Right lobe of liver (tissue), 6 donors: Measurements from ENCODE around the gene TBC1D25. TPM values are rescaled to one million over a fixed set of nuclear protein-coding genes. Genes with fewer than 3 reads are reported as not detected.
"Not testable (repeated sequence)": the region's sequence is repeated elsewhere in the genome, so short reads cannot be mapped to it uniquely, and the experiment has no call there.

ENCODE experiments used
- ATAC-seq, 4 donors: fragments of 200-7000 bp; cut with Tn5 transposase; one replicate each; pipeline ENCODE4 v1.9.1; 2020; ENCODE audit warnings: mild to moderate bottlenecking in 4 of 4, moderate library complexity in 4 of 4
- DNase-seq, 3 donors: peaks; one replicate each; pipeline ENCODE4 v3.0.0-alpha.2; 2020
- H3K27ac ChIP-seq, 3 donors: fragments of 200-600 bp; one replicate each; pipeline ENCODE4 v1.8.0; 2022
- H3K27me3 ChIP-seq, 2 donors: fragments of 200-600 bp; one replicate each; pipeline ENCODE4 v1.8.0; 2022
- H3K36me3 ChIP-seq, 4 donors: fragments of 200-600 bp; sonication (generic) in 1 of 4; one replicate each; pipeline versions ENCODE4 v1.5.1 to v1.8.0; 2017 to 2022; ENCODE audit warnings: control low read depth in 1 of 4
- H3K4me1 ChIP-seq, 4 donors: fragments of 200-600 bp; sonication (generic) in 1 of 4; one replicate each; pipeline versions ENCODE4 v1.5.1 to v1.8.0; 2017 to 2022; ENCODE audit warnings: control low read depth in 1 of 4
- H3K4me3 ChIP-seq, 3 donors: fragments of 200-600 bp; one replicate each; pipeline ENCODE4 v1.8.0; 2022
- H3K9me3 ChIP-seq, 4 donors: fragments of 200-600 bp; sonication (generic) in 1 of 4; one replicate each; pipeline versions ENCODE4 v1.5.1 to v1.8.0; 2017 to 2022; ENCODE audit warnings: control low read depth in 1 of 4
- CTCF ChIP-seq, 4 donors: fragments of 200-600 bp in 3 of 4; fragments of 450-650 bp in 1 of 4; IDR thresholded peaks; one replicate each; pipeline versions ENCODE4 v1.5.1 to v1.8.0; 2016 to 2022; ENCODE audit warnings: antibody characterized with exemption in 4 of 4, mild to moderate bottlenecking in 2 of 4
- POLR2A ChIP-seq: fragments of 450-650 bp; IDR thresholded peaks from one replicate; pipeline ENCODE4 v1.6.1; 2017; ENCODE audit warnings: antibody characterized with exemption, mild to moderate bottlenecking
- WGBS: methylation state at CpG from one replicate; pipeline ENCODE4 v1.1.6; 2018; ENCODE audit warnings: low coverage, low lambda C conversion rate; ENCODE audit not compliant: insufficient coverage; ENCODE audit errors: missing lambda C conversion rate; 5-methylcytosine and 5-hydroxymethylcytosine counted together
- intact Hi-C, 2 donors: fragments of 100-400 bp; cut with DNase I; formaldehyde crosslinking; loops; one replicate each; pipeline versions ENCODE4 v1.11.2 to v1.14.1; 2022
- total RNA-seq, 6 experiments: library from RNA; depleted of rRNA in 2 of 6; stranded (reverse); fragments of >200 nt in 2 of 6; fragmentation: NEBNext Ultra II Directional in 3 of 6; extraction: Animal tissue kit (Norgen Biotek cat#: 25700) in 3 of 6; gene quantifications; one replicate each; pipeline versions ENCODE4 v1.1.0 to v1.2.4, GENCODE V29; 2016 to 2023
- donor health status: DM: no; HTN: yes; CAD: no.
- donor health status: DM: no; HTN: no; CAD: no.
- donor health status: DM: no; HTN: no; CAD: no.
- donor health status: DM: no; HTN: yes; CAD: no.
- donor health status: DM: no; HTN: yes; CAD: no.

TBC1D25 gene
- total RNA-seq, 6 experiments from 2014 or later, result 4.3 to 7.5 (median 5.6) TPM

DNA sequence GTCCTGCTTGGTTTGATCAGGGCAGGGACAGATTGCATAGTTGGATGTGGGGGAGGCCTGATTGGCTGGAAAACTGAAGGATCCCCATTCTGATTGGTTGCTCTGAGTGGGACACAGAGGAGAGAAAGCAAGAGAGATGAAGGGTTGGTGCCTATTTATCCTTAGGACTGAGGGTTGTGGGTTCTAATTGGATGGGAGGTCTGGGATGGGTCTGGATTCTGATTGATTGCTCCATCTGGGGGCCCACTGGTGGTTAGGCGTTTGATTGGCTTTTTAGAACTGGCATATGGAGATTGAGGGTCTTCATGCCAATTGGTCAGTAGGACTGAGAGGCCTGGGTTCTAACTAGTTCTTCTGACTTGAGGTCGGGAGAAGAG lies 18.6 kb upstream of the TBC1D25 start:
- Histone ChIP-seq H3K27me3 (no peaks in the 10 kb centered on the region), H3K4me3 (peak overlapping the region in 2 of 3 donors; percentile 52 to 58), H3K36me3 (no peaks in the 10 kb centered on the region), H3K4me1 (no peaks in the 10 kb centered on the region), H3K9me3 (no peaks in the 10 kb centered on the region), H3K27ac (peak overlapping the region in 1 of 3 donors; percentile 76)
- intact Hi-C loops, result no loop called here
- TF ChIP-seq CTCF (IDR thresholded peaks at IDR 0.05), result no peak
- TF ChIP-seq POLR2A, result no peak
- DNase-seq (no peak), ATAC-seq (no peak)
- WGBS, result 53% methylated on average over 2 of the region's 2 CpGs

DNA sequence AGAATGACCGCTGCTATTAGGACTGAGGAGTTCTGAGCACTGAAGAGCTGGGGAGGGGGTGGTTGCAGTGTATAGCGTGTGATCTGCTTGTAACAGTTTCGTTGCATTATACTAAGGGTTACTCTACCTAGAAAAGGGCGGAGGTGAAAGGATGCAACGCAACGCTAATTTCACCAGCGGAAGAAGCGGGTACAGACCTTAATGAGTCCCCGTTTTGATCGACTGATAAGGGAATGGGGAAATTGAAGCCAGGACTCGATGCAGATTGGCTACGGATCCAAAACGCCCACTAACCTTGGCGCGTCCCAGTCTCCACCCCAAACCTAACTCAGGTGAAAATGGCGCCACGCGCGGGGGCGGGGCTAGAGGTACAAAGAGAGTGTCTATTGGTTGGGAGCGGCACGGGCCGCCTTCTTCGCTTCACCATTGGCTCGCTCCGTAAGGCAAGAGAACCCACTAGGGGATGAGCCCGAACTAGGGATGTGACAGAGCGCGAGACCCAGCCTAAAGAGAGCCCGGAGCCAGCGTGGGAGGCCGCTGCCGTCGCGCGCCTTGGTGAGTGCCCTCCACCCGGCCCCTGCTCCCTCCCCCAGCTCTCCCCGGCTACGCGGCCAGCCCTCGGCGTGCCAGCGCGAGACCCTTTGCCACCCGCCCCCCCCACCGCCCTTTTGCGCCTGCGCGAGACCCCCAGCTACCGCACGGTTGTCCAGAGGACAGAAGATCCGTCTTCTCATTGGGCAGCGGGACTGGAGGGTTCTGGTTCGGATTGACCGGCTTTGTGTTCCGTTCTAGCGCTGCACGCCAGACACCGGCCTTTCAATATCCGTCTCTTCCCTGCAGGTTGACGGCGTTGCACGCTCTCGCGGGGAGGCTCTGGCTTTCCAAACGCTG lies 17.9 kb upstream of the TBC1D25 start, which contains the start of gene EBP:
TSS of gene EBP (plus strand) at position 456 of the 891 bp plus-strand sequence. CDS start 1,964 bp downstream, outside the sequence.
- TF ChIP-seq CTCF (IDR thresholded peaks at IDR 0.05) (no peak), POLR2A (peak; percentile 86)
- intact Hi-C loops, result no loop called here
- peak within 1 kb of the TSS; percentile 38 to 58 (median 52) for H3K4me3 ChIP-seq
- ATAC-seq, result peak; percentile 94 to 98 (median 96)
- no peaks in the 10 kb centered on the region for H3K9me3 ChIP-seq
- 33% methylated on average over 25 of the region's 66 CpGs for WGBS
- H3K27me3 ChIP-seq, result no peaks in the 10 kb centered on the region
- peaks cover 0 to 3% (median under 1%) of the 10 kb centered on the region in 4 donors for H3K36me3 ChIP-seq
- peak; percentile 91 to 94 (median 93) for DNase-seq
- peak within 1 kb of the TSS; percentile 57 to 83 (median 76) for H3K27ac ChIP-seq
- no peaks in the 10 kb centered on the region for H3K4me1 ChIP-seq

GRCh38 chrX:48522291-48522690 lies 17.2 kb upstream of the TBC1D25 start:
- DNase-seq (peak; percentile 37 to 76 (median 67)), ATAC-seq (peak; percentile 56 to 77 (median 66))
- no peaks in the 10 kb centered on the region for H3K4me1 ChIP-seq
- H3K4me3 ChIP-seq, result peak overlapping the region; percentile 38 to 58 (median 52)
- TF ChIP-seq CTCF (IDR thresholded peaks at IDR 0.05) (no peak), POLR2A (no peak)
- intact Hi-C loops, result no loop called here
- no peaks in the 10 kb centered on the region for H3K27me3 ChIP-seq
- no peaks in the 10 kb centered on the region for H3K9me3 ChIP-seq
- WGBS, result 24% methylated on average over 8 of the region's 10 CpGs
- peak overlapping the region; percentile 57 to 83 (median 76) for H3K27ac ChIP-seq
- peaks cover 0 to 10% (median 6%) of the 10 kb centered on the region in 4 donors for H3K36me3 ChIP-seq

- DNase-seq (no peak), ATAC-seq (no peak)
- TF ChIP-seq POLR2A (no peak), CTCF (IDR thresholded peaks at IDR 0.05) (no peak)
- no peaks in the 10 kb centered on the region for H3K9me3 ChIP-seq
- H3K27me3 ChIP-seq, result no peaks in the 10 kb centered on the region
- H3K36me3 ChIP-seq, result peaks cover 0 to 21% (median 11%) of the 10 kb centered on the region in 4 donors
- WGBS, result 50% methylated on average over 7 of the region's 12 CpGs
- peak overlapping the region in 2 of 3 donors; percentile 52 to 58 for H3K4me3 ChIP-seq
- H3K4me1 ChIP-seq, result no peaks in the 10 kb centered on the region
- intact Hi-C loops, result no loop called here
- no peak overlapping the region for H3K27ac ChIP-seq
These were observed 15.8 kb upstream of the TBC1D25 start for GRCh38 chrX:48523682-48524081.

DNA sequence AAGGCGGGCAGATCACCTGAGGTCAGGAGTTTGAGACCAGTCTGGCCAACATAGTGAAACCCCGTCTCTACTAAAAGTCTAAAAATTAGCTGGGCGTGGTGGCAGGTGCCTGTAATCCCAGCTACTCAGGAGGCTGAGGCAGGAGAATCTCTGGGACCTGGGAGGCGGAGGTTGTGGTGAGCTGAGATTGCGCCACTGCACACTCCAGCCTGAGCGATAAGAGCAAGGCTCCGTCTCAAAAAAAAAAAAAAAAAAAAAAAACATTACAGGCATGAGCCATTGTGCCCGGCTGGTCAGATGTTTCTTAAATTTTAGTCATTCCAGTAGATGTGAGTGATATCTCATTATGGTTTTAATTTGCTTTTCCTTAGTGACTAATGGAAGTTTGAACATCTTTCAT lies 13.7 kb upstream of the TBC1D25 start:
- H3K27ac ChIP-seq, H3K9me3 ChIP-seq, ATAC-seq, H3K27me3 ChIP-seq, intact Hi-C loops, H3K4me1 ChIP-seq, H3K4me3 ChIP-seq, DNase-seq: not testable (repeated sequence)
- 35% methylated on average over 2 of the region's 8 CpGs for WGBS
- peaks cover 0 to 21% (median 11%) of the 10 kb centered on the region in 4 donors for H3K36me3 ChIP-seq
